Measurements from ENCODE around the gene ECI1. TPM values are rescaled to one million over a fixed set of nuclear protein-coding genes. Genes with fewer than 3 reads are reported as not detected.

Gene ECI1
- total RNA-seq, 1 experiment from 2014 or later: 71.7 TPM

- DNase-seq (no peak), ATAC-seq (no peak)
- Histone ChIP-seq H3K27ac (ENCODE audit: low read length) (no peak overlapping the region), H3K79me2 (ENCODE audit: low read length) (no peaks in the 10 kb centered on the region), H4K20me1 (ENCODE audit: low read length) (no peaks in the 10 kb centered on the region), H3K4me1 (ENCODE audit: insufficient read depth, low read length) (no peaks in the 10 kb centered on the region), H3K4me3 (ENCODE audit: low read length) (no peak overlapping the region), H3F3A (ENCODE audit: low read length, unreplicated experiment) (no peaks in the 10 kb centered on the region), H2AFZ (ENCODE audit: low read length) (no peak overlapping the region), H3K9me3 (ENCODE audit: low read length) (no peaks in the 10 kb centered on the region), H3K9ac (ENCODE audit: low read length) (no peak overlapping the region), H3K27me3 (ENCODE audit: low read length) (no peaks in the 10 kb centered on the region), H3K4me2 (ENCODE audit: low read length) (no peak overlapping the region), H3K9me2 (replicated peaks; ENCODE audit: low read length) (no peaks in the 10 kb centered on the region), H3K36me3 (ENCODE audit: low read depth, low read length) (no peaks in the 10 kb centered on the region)
- ChIA-PET POLR2A (ENCODE audit: unreplicated experiment) (no interaction called here), CTCF (no interaction called here)
- TF ChIP-seq EZH2phosphoT487 (IDR thresholded peaks at IDR 0.05; ENCODE audit: borderline replicate concordance, low read length): no peak
- TF ChIP-seq CTCF (conservative IDR thresholded peaks at IDR 0.05; ENCODE audit: low read depth, low read length): 0 out of 2 replicates have a peak, but pooled peaks have one; percentile 13
- BruUV-seq (replicated peaks): no TSS peak
- intact Hi-C loops (cut with micrococcal nuclease): no loop called here
Observed at GRCh38 chr16:2233872-2234812, 17.2 kb downstream of the ECI1 start.

- Histone ChIP-seq H3K36me3 (ENCODE audit: low read depth, low read length) (no peaks in the 10 kb centered on the region; the same call in 1 of the 2 replicates), H3K4me2 (ENCODE audit: low read length) (no peak overlapping the region), H3K27ac (ENCODE audit: low read length) (no peak overlapping the region), H4K20me1 (ENCODE audit: low read length) (no peaks in the 10 kb centered on the region), H3K9me3 (ENCODE audit: low read length) (no peaks in the 10 kb centered on the region), H3K4me1 (ENCODE audit: insufficient read depth, low read length) (no peaks in the 10 kb centered on the region), H3K4me3 (ENCODE audit: low read length) (no peak overlapping the region), H3K27me3 (ENCODE audit: low read length) (no peaks in the 10 kb centered on the region), H3K9me2 (replicated peaks; ENCODE audit: low read length) (no peaks in the 10 kb centered on the region), H2AFZ (ENCODE audit: low read length) (no peak overlapping the region), H3K79me2 (ENCODE audit: low read length) (peaks cover 8% of the 10 kb centered on the region), H3K9ac (ENCODE audit: low read length) (no peak overlapping the region), H3F3A (ENCODE audit: low read length, unreplicated experiment) (no peaks in the 10 kb centered on the region)
- intact Hi-C loops (cut with micrococcal nuclease): no loop called here
- DNase-seq (no peak), ATAC-seq (no peak)
- no peak for TF ChIP-seq EZH2phosphoT487 (IDR thresholded peaks at IDR 0.05; ENCODE audit: borderline replicate concordance, low read length)
- no peak for TF ChIP-seq EZH2 (IDR thresholded peaks at IDR 0.05; ENCODE audit: low read length, unreplicated experiment)
- no peak for TF ChIP-seq CTCF (conservative IDR thresholded peaks at IDR 0.05; ENCODE audit: low read depth, low read length)
- no TSS peak for BruUV-seq (replicated peaks)
- POLR2A ChIA-PET (ENCODE audit: unreplicated experiment): no interaction called here
- CTCF ChIA-PET: no interaction called here
Observed at GRCh38 chr16:2233046-2233775, 18.2 kb downstream of the ECI1 start.
